ENCODE measurements around the gene EPS8L3.

Gene EPS8L3

DNA sequence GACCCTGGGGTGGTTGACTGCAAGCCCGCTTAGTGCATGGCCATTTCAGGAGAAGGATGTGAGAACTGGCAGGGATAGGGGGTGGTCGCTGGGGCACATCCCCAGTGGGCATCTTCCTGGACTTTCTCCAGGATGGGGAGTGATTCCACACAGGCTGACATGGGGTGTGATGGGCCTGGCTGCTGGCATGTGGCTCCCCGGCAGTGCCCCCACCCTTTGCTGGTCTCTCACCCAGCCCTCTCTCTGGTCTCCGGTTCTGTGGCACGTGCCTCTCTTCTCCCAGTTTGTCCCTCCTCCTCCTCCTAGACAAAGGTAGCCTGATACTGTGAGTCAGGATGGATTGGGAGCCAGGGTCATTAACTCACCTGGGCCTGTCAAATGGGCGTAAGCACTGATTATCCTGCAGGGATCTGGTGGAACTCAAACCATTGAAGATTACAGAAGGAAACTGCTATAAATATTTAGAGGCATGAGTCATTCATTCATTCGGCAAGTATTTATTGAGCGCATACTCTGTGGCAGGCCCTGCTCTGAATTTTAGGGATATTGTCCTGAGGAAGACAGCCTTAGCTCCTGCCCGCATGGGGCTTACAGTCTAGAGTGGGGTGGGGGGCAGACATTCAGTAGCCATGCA, 23.6 kb upstream of the EPS8L3 start:
- TF ChIP-seq, protein P1, sequence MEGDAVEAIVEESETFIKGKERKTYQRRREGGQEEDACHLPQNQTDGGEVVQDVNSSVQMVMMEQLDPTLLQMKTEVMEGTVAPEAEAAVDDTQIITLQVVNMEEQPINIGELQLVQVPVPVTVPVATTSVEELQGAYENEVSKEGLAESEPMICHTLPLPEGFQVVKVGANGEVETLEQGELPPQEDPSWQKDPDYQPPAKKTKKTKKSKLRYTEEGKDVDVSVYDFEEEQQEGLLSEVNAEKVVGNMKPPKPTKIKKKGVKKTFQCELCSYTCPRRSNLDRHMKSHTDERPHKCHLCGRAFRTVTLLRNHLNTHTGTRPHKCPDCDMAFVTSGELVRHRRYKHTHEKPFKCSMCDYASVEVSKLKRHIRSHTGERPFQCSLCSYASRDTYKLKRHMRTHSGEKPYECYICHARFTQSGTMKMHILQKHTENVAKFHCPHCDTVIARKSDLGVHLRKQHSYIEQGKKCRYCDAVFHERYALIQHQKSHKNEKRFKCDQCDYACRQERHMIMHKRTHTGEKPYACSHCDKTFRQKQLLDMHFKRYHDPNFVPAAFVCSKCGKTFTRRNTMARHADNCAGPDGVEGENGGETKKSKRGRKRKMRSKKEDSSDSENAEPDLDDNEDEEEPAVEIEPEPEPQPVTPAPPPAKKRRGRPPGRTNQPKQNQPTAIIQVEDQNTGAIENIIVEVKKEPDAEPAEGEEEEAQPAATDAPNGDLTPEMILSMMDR (IDR thresholded peaks at IDR 0.05; ENCODE audit: extremely low read depth, missing control alignments), result no peak
- no peak for DNase-seq (ENCODE audit: low spot score)

DNA sequence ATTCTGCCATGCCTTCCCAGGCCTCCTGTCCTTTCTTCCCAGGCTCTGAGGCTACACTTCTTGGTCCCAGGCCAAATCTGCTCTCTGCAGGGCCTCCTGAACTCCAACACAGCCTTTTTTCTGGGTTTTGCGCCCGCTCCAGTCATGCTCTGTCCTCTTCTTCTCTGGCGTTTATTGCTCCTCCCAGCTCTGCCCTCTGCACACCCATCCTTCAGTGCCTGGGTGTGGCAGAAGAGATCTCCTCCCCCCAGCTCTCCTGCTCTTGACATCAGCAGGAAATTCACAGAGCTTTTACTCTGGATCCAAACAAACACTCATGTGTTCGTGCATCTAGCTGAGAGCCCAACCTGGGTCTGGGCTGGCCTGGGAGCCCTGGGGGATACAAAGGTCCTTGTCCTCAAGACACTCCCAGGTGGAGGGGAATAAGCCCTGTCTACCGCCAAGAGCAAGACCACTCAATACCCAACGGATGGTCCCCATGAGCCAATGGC, 22.9 kb upstream of the EPS8L3 start:
- TF ChIP-seq, protein P1 (IDR thresholded peaks at IDR 0.05; ENCODE audit: extremely low read depth, missing control alignments), result no peak
- no peak for DNase-seq (ENCODE audit: low spot score)

DNA sequence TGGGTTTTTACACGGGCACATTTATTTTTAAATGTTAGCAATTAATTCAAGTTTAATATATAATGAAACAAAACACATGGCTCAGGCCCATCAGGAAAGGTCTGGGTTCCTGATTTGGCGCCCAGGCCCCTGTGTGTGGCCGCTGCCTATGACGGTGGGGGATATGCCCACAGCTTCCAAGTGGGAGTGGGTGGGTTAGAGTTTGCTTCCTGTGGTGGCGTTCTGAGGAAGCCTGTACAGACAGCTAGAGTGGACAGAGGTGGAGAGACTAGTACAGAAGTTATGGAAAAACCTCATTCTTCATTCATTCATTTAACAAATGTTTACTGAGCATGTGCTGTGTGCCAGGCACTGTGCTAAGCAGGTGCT, 22.4 kb upstream of the EPS8L3 start:
- no peak for DNase-seq (ENCODE audit: low spot score)
- TF ChIP-seq, protein P1 (IDR thresholded peaks at IDR 0.05; ENCODE audit: extremely low read depth, missing control alignments), result no peak

DNA sequence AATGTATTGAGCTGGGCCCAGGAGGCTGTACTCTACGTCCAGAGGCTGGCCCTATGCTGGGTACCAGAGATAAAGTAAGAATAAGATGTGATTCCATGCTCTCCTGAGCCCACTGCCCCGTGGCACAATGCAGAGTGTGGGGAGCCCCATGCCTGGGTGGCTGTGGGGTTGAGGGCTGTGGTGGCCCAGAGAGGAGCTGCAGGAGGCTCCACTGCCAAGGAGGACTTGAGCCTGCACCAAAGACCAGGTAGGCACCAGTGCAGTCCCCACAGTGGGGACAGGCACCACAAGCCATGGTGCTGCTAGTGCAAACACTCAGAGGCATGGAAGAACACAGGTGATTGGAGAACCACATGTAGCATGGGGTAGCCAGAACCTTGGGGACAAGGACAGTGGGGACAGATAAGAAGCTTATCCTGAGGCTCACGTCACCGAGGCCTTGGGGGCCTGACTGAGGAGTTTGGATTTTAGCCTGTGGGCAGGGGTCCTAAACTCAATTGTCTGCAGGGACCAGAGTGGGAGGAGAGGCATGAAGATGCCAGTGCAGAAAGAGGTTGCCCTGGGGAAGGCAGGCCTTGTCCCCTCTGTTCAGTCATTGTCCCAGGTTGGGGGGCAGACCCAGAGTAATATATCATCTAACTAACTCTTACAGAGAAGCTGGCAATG, 21.9 kb upstream of the EPS8L3 start:
- no peak for DNase-seq (ENCODE audit: low spot score)
- TF ChIP-seq, protein P1 (IDR thresholded peaks at IDR 0.05; ENCODE audit: extremely low read depth, missing control alignments), result no peak

DNA sequence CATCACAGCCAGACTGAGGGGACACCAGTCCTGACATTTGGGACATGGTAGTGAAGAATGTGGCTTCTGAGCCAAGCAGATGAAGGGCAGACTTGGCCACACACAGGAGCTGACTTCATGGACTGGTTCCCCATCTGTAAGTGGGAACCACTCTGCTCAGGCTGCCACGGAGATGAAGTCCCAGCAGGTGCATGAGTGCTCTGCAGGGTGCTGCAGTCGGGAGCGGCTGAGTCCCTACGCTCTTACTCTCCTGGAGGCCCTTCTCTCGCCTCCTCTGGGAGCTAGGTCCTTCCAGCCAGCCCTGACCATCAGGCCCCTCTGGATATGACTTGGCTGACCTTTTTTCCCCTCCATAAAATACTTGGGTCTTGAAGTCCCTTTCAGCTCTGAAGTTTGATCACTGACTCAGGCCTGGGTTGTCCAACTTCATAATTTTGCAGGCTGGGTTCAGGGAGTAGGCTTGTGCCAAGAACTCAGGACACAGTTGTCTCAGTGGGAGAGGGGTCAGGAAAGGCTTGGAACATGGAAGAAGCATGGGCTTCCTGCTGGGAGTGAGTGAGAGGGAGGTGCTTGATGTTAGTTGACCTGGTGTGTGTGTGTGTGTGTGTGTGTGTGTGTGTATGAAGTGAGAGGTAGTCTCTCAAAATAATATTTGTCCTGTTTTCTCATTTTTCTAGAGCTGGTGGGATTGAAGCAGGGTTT, 21.0 kb upstream of the EPS8L3 start:
- TF ChIP-seq, protein P1 (IDR thresholded peaks at IDR 0.05; ENCODE audit: extremely low read depth, missing control alignments), result no peak
- DNase-seq (ENCODE audit: low spot score), result no peak

DNA sequence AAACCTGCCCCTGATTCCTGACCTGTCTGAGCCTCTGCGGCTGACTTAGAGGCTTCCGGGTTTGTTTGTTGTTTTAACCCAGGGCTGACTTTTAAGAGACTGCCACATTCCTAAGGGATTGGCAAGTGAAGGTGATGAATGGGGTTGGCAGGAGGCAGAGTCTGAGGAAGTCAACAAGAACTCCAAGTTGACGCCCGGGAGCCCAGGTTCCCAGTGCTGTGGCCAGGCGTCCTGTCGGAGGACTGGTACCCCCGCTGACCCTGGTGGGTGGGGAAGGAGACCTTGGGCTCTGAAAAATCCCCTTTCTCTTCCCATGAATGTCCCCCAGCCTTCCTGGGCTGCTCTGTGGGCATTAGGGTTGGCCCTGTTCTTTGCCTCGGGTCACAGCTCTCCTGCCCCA, 19.7 kb upstream of the EPS8L3 start:
- TF ChIP-seq, protein P1 (IDR thresholded peaks at IDR 0.05; ENCODE audit: extremely low read depth, missing control alignments), result no peak
- no peak for DNase-seq (ENCODE audit: low spot score)

DNA sequence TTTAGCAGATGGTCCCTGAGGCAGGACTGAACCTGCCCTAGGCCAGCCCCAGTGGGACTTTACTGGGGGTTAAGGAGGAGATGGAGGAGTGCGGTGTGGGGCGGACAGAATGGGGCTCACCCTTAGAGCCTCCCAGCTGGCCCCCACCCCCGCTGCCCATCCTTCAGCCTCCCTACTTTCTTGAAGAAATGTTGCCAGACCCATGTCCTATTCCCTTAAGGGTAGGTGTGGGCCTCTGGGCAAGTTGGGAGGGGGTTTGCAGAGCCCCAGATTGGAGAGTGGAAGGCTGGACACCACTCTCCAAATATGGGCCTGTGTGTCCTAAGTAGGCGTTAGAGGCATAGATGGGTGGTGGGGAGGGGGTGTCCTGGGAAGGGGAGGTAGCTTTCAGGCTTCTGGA, 19.2 kb upstream of the EPS8L3 start:
- TF ChIP-seq, protein P1 (IDR thresholded peaks at IDR 0.05; ENCODE audit: extremely low read depth, missing control alignments), result no peak
- no peak for DNase-seq (ENCODE audit: low spot score)
